ENCODE data around the gene GNB1L. TPM values are rescaled to one million over a fixed set of nuclear protein-coding genes. Genes with fewer than 3 reads are reported as not detected.

Gene GNB1L
- total and polyA plus RNA-seq, 10 of the 15 experiments (the other 5 are each of a cell fraction or from before 2014, with no cell fraction given) = 0.21 to 19.4 (median 6.8) TPM

GRCh38 chr22:19853879-19854777 is 546 bp downstream of the GNB1L start (continued):
- TF ChIP-seq MYC (IDR thresholded peaks at IDR 0.05; ENCODE audit: insufficient read depth, insufficient read length, insufficient replicate concordance, low read length, severe bottlenecking) (peak; percentile 11), CBX5 (IDR thresholded peaks at IDR 0.05; ENCODE audit: low read depth) (no peak), EGR1 (IDR thresholded peaks at IDR 0.05; ENCODE audit: borderline replicate concordance in 1 of 2, low read depth in 2 of 2, low read length in 2 of 2) (peak in 1 of 2 experiments; percentile 61; a peak in 1 of 3 replicates), TBL1XR1 (IDR thresholded peaks at IDR 0.05; ENCODE audit: low read depth, low read length) (no peak), SREBF1 (IDR thresholded peaks at IDR 0.05; ENCODE audit: low read length) (no peak), RFX5 (IDR thresholded peaks at IDR 0.05; ENCODE audit: low read depth, low read length) (no peak), BCL11A (IDR thresholded peaks at IDR 0.05; ENCODE audit: low read depth, low read length) (no peak), ZNF207 (IDR thresholded peaks at IDR 0.05; ENCODE audit: borderline replicate concordance) (no peak), TAF1 (IDR thresholded peaks at IDR 0.05; ENCODE audit: borderline replicate concordance, low read depth, low read length) (no peak), NFYA (IDR thresholded peaks at IDR 0.05; ENCODE audit: borderline replicate concordance, low read depth, low read length) (no peak), ZBTB4 (CRISPR knock-in tag; IDR thresholded peaks at IDR 0.05) (no peak), NBN (IDR thresholded peaks at IDR 0.05) (0 out of 2 replicates have a peak, but pooled peaks have one; percentile 15), FOXM1 (IDR thresholded peaks at IDR 0.05; ENCODE audit: low read depth, low read length) (no peak), NR2C2 (IDR thresholded peaks at IDR 0.05; ENCODE audit: borderline replicate concordance, control insufficient read depth, insufficient read length, low read depth) (no peak)
- TF ChIP-seq, protein P1, sequence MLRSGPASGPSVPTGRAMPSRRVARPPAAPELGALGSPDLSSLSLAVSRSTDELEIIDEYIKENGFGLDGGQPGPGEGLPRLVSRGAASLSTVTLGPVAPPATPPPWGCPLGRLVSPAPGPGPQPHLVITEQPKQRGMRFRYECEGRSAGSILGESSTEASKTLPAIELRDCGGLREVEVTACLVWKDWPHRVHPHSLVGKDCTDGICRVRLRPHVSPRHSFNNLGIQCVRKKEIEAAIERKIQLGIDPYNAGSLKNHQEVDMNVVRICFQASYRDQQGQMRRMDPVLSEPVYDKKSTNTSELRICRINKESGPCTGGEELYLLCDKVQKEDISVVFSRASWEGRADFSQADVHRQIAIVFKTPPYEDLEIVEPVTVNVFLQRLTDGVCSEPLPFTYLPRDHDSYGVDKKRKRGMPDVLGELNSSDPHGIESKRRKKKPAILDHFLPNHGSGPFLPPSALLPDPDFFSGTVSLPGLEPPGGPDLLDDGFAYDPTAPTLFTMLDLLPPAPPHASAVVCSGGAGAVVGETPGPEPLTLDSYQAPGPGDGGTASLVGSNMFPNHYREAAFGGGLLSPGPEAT (IDR thresholded peaks at IDR 0.05; ENCODE audit: low read depth) = no peak
- TF ChIP-seq, protein P2, sequence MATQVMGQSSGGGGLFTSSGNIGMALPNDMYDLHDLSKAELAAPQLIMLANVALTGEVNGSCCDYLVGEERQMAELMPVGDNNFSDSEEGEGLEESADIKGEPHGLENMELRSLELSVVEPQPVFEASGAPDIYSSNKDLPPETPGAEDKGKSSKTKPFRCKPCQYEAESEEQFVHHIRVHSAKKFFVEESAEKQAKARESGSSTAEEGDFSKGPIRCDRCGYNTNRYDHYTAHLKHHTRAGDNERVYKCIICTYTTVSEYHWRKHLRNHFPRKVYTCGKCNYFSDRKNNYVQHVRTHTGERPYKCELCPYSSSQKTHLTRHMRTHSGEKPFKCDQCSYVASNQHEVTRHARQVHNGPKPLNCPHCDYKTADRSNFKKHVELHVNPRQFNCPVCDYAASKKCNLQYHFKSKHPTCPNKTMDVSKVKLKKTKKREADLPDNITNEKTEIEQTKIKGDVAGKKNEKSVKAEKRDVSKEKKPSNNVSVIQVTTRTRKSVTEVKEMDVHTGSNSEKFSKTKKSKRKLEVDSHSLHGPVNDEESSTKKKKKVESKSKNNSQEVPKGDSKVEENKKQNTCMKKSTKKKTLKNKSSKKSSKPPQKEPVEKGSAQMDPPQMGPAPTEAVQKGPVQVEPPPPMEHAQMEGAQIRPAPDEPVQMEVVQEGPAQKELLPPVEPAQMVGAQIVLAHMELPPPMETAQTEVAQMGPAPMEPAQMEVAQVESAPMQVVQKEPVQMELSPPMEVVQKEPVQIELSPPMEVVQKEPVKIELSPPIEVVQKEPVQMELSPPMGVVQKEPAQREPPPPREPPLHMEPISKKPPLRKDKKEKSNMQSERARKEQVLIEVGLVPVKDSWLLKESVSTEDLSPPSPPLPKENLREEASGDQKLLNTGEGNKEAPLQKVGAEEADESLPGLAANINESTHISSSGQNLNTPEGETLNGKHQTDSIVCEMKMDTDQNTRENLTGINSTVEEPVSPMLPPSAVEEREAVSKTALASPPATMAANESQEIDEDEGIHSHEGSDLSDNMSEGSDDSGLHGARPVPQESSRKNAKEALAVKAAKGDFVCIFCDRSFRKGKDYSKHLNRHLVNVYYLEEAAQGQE (IDR thresholded peaks at IDR 0.05; ENCODE audit: low read depth, low read length) = no peak
- TF ChIP-seq, protein P3, sequence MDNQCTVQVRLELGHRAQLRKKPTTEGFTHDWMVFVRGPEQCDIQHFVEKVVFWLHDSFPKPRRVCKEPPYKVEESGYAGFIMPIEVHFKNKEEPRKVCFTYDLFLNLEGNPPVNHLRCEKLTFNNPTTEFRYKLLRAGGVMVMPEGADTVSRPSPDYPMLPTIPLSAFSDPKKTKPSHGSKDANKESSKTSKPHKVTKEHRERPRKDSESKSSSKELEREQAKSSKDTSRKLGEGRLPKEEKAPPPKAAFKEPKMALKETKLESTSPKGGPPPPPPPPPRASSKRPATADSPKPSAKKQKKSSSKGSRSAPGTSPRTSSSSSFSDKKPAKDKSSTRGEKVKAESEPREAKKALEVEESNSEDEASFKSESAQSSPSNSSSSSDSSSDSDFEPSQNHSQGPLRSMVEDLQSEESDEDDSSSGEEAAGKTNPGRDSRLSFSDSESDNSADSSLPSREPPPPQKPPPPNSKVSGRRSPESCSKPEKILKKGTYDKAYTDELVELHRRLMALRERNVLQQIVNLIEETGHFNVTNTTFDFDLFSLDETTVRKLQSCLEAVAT (IDR thresholded peaks at IDR 0.05) = no peak

Measured in GM12878 (cell line).